Germinal center (tissue), 1 donor: ENCODE data around the gene AJAP1.
"Not testable (repeated sequence)": the region's sequence is repeated elsewhere in the genome, so short reads cannot be mapped to it uniquely, and the experiment has no call there.

Experiments
- DNase-seq: peaks from one replicate; pipeline ENCODE4 v3.0.0; 2012; ENCODE audit warnings: mixed read lengths, low spot score

Gene AJAP1

GRCh38 chr1:4657960-4658541, 3.6 kb downstream of the AJAP1 start:
- no peak for DNase-seq

- no peak for DNase-seq
Measured at GRCh38 chr1:4658643-4659628, 4.5 kb downstream of the AJAP1 start.

DNA sequence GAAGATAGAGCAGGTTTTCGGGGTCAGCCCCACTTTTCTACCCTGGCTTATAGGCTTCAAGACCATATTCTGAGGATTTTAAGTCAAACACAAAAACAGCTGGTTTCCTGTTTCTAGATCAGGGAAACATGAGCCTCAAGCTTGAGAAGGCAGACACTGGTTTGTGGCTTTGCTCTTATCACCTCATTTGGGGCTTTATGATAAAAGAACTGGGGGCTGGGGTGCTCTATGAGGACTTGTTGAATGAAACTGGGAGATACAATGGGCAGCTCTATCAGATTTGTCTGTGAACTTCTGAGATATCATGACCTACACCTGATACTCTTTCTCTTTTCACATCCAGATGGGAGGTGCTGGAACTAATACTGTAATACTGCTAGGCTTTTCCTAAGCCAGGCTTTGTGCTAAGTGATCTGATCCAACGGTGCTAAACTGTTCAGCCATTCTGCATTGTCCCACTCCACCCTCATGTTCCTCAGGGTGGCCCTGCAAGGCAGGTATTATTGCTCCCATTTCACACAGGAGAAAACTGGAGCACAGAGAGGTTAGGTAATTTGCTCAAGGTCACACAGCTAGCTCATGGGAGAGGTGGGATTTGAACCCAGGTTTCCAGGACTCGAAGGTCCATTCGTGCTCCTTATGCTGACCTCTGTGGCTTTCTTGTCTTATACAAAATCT, 6.6 kb downstream of the AJAP1 start:
- DNase-seq, result no peak

DNA sequence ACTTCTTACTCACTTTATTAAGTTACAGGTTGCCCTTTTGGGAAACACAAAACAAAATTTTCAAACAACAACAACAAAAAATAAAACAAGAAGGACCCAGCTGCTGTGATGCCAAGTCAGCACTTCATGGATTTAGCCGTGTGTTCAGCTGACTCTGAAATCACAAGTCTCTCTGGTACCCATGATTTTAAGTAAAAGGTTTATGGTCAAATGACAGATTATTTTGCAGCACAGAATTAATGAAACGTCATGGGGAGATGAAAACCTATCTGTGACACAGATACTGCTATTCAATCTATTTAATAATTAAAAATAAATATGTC, 7.1 kb downstream of the AJAP1 start:
- DNase-seq, result no peak

DNA sequence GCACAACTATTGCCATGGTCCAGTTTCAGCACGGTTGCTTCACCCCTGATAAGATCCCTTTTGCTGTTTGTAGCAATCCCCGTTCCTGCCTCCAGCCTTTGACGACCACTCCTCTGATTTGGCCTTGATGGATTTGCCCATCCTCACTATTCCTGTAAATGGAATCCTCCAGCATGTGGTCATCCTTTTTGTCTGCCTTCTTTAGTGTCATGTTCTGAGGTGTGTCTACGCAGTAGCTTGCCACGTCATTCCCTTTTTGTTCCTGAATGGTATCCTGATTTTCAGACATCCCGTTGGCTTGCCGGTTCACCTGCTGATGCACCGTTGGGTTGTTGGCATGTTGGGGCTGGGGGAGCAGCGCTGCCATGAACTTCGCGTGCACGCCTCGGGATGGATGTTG, 7.8 kb downstream of the AJAP1 start:
- DNase-seq, result no peak

DNA sequence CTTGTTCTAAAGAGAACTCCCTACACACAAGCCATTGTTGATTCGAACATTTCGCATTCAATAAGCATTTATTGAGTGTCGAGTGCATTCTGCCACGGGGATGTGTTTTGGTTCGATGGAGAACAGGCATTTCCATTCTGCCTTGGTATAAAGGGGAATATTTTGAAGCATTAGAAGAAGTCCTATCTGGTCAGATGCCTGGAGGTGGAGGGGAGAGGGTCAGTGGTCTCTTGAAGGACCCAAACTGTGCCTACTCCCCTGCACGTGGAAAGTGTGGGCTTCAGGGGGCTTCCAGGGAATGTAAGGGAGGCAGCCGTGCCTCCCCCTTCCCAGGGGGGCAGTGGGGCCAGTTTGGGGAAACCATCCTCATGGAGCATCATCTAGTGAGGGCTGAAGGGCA, 8.3 kb downstream of the AJAP1 start:
- DNase-seq, result no peak

DNA sequence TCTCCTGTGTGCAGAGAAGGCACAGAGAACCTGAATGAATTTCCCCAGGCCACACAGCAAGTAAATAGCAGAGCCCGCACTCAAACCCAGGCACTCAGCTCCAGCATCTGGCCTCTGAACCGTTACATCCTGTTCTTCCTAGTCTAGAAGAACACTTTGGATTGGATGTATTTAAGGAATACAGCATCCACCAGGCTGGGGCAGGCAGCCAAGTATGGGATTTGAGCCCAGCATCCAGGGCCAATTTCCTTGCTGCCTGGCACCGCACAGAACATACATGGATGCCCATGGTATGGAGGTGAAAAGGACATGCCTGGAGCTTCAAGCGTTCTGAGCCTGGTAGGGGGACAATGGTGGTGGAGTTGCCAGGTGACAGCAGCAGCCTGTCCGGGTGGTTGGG, 9.7 kb downstream of the AJAP1 start:
- no peak for DNase-seq

- no peak for DNase-seq
Measured at GRCh38 chr1:4664606-4665005, 10.2 kb downstream of the AJAP1 start.

DNA sequence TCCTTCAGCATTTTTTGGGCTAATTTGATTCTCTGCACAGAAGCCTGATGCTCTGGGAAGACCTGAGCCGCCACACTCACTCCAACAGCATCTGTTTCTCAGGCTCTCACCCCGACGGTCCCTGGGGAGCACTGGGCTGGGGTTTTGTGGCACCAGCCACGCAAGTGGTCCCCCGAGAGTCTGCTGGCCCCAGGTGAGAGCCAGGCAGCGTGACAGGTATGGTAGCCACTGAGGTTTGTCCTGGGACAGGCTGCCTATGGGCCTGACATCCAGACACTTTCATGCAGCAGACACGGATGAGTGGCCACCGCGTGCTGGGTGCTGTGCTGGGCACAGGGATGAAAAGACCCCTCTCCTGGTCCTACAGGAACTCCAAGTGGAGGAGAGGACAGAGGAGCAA, 11.0 kb downstream of the AJAP1 start:
- DNase-seq, result no peak

DNA sequence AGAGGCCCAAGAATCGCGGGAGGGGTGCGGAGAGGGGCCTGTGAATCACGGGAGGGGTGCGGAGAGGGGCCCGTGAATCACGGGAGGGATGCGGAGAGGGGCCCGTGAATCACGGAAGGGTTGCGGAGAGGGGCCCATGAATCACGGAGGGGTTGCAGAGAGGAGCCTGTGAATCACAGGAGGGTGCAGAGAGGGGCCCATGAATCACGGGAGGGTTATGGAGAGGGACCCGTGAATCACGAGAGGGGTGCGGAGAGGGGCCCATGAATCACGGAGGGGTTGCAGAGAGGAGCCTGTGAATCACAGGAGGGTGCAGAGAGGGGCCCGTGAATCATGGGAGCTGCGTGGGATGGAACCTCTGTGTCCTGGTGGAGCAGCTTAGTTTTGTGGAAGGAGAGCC, 12.3 kb downstream of the AJAP1 start:
- not testable (repeated sequence) for DNase-seq

DNA sequence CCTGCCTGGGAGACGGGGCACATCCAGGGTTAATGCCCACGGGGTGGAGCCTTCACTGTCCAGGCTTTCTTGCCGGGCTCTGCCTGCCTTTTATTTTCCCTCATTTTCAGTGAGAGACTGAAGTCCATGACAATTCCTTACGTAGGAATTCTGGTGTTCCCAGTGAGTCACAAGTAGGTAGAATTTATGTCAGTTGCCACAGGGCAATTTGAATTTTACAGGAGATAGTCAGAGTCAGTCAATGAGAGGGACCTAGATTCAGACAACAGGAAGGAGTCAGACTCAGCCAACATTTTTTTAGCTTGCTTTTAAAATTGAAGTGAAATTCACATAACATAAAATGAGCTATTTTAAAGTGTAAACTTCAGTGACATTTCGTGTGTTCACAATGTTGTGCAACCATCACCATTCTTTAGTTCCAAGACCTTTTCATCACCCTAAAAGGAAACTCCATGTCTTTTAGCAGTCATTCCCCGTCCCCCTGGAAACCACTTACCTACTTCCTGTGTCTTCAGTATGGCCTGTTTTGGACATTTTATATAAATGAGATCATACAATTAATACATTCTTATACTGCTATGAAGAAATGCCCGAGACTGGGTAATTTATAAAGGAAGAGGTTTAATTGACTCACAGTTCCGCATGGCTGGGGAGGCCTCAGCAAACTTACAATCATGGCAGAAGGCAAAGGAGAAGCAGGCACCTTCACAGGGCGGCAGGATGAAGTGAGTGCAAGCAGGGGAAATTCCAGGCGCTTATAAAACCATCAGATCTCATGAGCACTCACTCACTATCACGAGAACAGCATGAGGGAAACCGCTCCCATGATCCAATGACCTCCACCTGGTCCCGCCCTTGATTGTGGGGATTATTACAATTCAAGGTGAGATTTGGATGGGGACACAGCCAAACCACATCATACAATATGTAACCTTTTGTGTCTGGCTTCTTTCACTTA, 14.6 kb downstream of the AJAP1 start:
- DNase-seq, result no peak

GRCh38 chr1:4670265-4670664, 15.9 kb downstream of the AJAP1 start:
- no peak for DNase-seq

GRCh38 chr1:4671828-4672227, 17.4 kb downstream of the AJAP1 start:
- no peak for DNase-seq

DNA sequence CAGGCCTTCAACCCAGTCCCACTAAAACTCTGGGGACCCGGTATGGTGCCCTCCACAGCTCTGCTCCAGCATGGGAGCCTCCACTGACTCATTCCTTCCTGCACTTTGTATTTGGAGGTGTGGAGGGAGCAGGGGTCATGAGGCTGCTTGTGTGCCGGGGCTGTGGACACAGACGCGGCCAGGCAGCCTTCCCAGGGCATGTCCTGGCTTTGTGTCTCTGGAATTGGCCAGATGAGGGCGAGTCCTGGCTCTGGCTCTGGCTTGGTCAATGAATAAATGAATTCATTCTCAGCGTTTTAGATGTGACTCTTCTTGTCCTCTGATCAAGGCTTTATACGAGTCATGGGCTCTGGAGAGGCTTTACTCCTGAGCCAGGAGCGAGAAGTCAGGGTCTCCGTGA, 19.1 kb downstream of the AJAP1 start:
- DNase-seq, result no peak

- no peak for DNase-seq
Measured at GRCh38 chr1:4674117-4674516, 19.7 kb downstream of the AJAP1 start.

DNA sequence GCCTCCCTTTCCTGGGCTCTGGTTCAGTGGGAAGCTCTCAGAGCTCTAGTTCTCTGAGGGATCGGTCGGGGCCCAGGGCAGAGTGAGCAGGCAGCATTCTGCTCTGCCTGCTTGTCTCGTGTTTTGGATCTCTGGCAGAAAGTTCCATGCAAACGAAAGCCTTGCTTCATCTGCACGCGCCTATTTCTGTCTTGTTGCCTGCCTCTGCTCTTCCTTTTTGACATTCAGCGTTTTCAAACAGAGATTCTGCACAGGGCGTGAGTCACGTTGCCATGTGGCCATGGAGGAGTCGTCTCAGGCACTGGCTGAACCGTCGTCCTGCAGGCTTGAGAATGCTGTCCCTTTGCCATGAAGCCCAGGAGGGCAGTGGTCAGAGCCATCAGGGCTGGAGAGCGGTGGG, 20.3 kb downstream of the AJAP1 start:
- no peak for DNase-seq

GRCh38 chr1:4675454-4676186, 21.2 kb downstream of the AJAP1 start:
- DNase-seq, result no peak

DNA sequence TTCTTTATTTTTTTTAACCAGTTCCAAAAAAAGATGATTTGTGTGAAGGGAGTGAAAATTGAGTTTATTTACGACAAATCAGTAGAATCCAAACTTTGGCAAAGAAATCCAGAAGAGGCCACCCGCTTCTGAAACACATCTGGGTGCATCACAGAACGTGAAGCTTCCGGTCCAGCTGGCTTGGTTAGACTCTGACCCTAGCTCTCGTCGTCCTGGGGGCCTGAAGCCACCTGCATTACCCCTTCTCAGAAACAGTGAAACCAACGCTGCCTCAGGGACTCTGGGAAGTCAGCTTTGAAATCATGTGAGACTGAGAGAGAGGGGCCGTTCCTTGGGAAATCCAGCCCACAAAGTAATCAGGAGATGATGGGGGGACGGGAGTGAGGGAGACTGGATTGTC, 21.8 kb downstream of the AJAP1 start:
- DNase-seq, result no peak

GRCh38 chr1:4677608-4678007, 23.2 kb downstream of the AJAP1 start:
- no peak for DNase-seq

DNA sequence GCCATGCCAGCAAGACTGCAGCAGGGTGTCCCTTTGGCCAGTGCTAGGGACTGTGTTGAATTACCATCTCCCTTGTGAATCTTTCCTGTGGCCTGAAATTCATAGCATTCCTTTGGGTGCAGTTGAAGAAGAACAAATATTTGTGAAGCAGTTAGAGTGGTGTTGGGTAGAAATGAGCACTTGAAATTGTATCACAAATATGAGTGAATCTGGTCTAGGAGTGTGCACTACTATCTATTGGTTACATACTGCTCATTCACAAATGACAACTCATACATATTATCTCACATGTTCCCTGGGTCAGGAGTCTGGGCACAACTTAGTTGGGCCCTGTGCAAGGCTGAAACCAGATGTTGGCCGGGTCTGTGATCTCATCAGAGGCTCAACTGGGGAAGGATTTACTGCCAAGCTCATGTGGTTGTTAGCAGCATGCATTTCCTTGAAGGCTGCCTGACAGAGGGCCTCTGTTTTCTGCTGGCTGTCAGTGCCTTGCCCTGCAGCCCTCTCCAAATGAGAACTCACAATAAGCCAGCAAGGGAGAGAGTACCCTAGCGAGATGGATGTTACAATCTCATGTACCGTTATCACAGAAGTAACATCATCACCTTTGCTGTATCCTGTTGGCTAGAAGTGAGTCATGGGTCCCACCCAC, 23.8 kb downstream of the AJAP1 start:
- DNase-seq, result no peak

GRCh38 chr1:4681026-4681425, 26.6 kb downstream of the AJAP1 start:
- DNase-seq, result no peak
